ENCODE measurements around the gene NMUR1.
A peak's percentile ranks its signal among the peaks of the same experiment; 100 is the strongest.

The NMUR1 gene

DNA sequence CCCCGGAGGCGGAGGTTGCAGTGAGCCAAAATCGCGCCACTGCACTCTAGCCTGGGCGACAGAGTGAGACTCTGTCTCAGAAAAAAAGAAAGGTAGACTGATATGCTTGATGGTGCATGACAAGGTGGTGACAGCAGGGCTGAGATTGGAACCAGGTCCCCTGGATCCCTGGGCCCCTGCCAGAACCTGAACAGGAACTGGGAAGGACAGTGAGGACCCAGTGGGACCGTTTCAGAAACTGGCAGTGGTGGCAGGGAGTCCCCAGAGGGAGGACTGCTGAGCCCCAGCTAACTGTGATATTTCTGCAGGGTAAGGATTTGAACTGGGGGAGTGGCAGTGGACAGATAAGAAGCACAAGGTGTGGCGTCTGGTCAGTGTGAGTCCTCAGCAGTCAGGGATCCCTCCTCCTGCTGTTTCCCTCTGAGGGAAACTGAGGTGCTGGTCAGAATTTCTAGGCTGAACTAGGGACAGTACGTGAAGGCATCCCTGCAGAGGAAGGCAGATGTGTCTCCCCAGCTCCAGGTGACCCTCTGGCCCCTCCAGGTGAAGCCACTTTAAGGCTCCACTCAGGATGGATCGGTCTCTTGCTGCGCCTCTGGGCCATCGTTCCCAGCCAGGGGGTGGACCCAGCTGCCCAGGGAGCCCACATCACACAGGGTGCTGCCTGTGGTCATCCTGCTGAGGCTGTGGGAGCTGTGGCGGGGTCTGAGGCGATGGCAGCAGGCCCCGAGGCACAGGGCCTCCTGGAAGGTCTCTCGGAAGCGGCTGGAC is 5.6 kb downstream of the NMUR1 start:
- no peak for DNase-seq

DNA sequence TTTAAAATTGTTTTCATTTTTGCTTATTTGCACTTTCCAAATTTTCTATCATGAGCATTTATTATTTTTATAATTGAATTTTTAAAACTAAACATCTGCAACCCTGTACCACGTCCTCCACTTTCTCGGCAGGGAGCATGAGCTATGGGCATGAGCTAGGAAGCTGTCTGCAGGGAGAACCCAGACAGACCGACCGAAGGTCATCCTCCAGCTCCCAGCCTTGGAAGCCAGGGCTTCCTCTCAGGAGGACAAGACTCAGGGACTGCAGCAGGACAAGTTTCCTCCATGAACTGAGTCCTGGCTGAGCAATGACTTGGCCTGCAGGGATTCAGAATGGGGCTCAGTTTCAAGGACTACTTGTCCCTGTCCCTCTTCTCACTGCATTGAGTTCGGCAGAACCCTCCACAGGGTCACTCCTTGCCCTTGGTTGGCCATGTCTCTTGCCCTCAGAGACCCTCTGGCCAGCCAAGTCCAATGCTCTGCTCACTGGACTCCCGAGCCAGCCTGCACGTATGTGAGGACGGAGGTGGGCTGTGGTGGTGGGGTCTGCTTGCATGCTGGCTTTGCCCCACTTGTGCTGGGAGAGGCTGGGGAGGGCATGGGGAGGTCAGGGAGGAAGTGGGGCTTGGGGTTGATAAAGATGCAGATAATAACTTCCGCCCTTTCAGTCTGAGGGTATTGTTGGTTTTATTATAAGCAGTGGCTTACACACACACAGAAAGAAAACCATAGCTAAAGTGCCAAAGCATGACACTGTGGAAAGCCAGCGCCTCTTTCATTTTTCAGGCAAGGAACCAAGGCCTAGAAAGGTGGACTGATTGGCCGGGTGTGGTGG is 6.6 kb downstream of the NMUR1 start:
- DNase-seq = no peak

DNA sequence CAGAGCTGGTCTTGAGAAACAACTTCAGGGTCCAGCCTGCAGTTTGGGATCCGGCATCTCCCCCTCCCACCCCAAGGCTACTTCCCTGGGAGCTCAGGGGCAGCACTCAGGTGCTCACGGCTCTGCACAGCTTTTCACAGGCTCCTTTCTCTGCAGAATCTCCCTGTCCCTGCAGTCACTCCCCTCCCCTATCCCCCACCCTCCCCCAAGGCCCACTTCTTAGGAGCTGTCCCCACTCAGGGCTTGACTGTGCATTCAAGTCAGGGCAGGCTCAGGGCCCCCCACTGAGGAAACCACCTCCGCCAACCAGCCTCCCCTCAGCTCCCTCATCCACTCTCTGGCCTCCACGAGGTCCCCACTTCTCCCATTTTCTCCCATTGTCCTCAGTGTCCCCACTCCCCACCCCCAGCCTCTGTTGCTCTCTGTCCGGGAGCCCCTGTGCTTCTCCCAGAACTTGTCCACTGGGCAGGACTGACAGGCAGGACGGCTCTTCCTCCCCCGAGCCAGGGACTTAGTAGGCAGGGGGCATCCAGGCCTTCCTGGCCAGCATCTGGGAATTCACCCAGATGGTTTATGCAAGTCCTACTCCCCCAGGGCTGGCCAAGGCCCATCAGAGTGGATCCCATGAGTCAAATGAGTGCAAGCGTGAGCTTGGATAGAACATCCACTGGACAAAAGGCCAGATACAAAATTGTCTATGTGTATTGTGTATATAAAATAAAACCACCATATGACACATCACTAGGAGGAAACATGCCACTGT is 7.6 kb downstream of the NMUR1 start:
- DNase-seq = no peak

DNA sequence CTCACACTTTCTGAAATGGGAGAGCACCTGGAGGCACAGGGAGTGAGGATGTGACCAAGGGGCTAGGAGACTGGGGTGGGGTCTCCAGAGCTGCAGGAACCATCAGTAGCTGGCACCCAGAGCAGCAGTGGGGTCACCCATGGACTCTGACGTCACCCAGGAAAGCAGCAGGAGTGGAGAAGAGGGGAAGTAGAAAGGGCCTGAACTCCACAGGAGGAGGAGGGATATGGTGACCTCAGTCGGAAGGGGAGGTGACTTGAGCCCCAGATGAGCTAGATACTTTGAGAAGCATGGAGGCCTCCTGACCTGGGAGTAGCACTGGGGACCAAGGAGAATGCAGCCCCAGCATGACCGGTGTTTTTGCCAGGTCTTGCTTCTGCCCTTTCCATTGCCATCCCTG is 8.8 kb downstream of the NMUR1 start:
- no peak for DNase-seq

DNA sequence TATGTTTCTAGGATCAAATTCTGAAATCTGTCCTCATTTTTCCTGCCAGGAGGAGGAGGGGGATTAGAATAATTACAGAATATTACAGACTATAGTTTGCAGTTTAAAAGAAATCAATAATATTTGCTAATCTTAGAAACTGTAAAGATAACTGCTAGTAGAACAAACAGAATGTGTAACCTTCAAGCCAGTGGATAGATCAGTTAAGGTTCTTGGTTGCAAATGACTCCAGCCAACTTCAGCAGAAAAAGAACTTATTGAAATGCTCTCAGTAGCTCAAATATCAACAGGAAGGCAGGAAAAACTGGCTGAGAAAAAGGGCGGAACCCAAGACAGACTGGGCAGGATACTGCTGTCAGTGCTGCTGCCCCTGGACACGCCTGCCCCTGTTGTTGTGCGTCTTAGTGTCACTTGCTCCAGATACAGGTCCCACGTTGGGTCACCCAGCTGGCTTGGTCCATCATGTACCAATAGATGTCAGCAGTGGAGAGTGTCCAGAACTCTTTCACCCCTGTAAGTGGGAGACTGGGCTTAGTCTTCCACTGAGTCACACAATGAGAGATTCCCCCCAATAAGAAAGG is 10.2 kb downstream of the NMUR1 start:
- no peak for DNase-seq

DNA sequence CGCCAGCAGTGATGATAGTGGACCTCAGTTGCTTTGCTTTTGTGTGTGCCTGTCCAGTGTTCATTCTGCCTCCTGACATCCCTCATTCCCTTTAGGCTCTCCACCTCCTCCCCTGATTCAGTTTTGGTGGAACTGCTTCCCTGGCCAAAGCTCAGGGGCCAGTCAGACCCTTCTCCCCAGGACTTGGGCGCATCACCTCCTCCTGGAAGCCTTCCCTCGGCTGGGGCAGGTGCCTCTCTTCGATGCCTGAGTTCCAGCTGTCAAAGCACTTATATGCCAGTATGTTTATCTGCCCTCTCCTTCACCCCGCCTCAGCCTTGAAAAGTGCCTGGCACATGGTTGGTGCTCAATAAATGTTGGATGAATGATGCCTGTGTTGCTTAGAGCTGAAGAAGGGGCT is 11.5 kb downstream of the NMUR1 start:
- no peak for DNase-seq

DNA sequence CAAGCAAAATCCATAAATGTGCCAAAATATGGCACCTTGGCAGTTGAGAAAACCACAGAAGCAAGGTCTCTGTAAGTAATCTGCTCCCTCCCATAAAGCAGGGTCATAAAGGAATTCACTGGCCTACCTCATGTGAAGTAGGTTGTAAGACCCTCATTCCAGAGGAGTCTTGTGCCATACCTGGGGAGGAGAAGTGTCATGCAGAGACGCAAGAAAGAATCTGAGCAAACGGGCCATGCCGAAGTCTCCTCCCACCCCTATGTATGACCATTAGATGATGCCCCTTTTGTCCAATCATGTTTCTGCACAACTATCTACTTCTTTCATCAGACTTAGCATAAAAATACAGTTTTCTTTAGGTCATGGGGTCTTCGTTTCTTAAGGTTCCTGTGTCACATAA is 14.6 kb downstream of the NMUR1 start:
- no peak for DNase-seq

DNA sequence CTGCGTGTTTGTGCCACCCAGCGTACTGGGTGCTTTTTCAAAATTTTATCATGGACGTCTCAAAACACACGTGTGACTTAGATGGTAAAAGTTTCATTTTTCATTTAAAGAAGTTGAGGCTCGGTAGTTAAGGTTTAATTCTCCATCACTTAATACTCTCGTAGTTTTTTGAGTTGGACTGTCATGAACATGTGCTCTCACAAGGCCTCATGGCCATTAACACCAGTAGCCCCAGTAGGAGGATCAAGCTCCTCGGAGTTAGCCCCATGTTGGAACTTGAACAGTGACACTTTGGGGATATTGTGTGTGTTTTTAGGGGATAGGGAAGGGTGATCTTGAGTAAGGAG is 15.3 kb downstream of the NMUR1 start:
- DNase-seq = no peak

DNA sequence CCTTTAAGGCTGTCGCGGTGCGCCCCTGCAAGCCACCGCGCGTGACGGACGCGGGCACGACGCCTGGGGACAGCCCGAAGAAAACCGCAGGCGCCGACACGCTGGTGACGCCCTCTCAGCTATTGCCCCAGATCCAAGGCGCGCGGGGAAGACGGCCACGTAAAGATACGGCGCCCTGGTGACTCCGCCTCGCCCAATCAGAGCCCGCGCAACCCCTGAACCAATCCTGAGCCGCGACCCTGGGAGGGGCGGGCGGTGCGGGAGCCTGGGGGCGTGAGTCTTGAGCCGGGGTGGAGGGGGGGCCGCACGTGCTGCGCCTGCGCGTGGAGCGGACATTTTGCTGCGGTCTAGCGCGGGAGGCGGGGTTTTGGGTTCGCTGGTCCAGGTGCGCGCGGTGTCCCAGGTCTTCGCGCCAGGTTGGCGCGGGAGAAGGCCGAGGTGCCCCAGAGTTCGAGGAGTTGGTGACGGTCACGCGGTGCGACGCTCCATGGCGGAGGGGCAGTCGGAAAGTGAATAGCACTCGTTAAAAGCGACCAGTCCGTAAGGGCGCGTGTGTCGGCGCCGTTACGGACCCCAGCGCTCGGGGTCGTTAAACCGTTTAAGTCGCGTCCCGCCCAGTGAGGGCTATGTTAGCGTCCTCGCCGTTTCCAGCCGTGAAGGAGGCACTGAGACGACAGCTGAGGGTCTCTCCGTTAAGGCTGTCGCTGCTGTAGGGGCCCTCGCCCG is 15.9 kb downstream of the NMUR1 start:
- peak; percentile 92 for DNase-seq

DNA sequence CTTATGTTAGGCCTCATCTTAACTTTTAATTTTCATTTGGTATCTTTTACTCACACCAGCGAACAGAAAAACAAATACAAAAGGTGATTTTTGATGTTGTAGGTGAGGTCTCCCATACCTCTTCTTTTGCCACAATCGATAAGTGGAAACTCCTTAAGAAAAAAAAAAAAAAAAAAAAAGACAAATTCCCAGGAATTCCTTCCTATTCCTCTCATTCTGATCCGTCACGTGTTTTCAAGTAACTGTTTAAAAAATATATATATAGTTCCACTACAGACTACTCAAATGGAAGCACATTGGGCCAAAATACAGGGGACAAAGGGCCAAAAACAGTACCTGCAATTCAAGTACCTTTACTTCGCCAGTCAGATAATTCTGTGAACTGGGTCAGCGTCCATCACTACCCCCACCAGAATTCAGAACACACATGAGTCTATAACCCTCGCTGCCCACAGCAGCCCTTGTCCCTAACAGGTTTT is 16.5 kb downstream of the NMUR1 start:
- DNase-seq = no peak

DNA sequence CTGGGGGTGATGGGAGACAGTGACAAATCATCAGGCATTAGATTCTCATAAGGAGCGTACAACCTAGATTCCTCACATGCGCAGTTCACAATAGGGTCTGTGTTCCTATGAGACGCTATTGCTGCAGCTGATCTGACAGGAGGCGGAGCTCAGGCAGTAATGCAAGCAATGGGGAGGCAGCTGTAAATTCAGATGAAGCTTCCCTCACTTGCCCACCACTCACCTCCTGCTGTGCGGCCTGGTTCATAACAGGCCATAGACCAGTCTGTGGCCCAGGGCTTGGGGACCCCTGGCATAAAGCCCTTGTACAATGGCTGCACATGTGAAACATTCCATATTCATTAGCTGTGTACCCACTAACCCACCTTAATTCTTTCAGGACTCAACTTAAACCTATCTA is 18.0 kb downstream of the NMUR1 start:
- no peak for DNase-seq

DNA sequence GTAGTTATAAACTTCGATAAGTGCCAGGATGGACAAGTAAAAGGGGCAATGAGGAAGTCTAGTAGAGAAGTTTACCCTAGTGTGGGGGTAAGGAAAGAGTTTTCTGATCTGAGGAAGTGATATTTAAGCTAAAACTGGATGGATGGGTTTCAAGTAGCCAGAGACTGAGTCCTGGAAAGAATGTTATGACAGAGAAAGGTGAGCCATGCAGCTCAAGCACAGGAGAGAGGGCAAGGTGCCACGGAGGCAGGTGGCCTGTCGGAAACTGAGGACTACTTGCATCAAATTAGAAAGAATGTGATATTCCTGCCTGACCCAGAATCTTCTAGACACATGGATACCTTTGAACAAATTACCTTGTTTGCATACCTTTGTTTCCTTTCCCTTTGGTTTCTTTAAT is 26.5 kb downstream of the NMUR1 start:
- no peak for DNase-seq

DNA sequence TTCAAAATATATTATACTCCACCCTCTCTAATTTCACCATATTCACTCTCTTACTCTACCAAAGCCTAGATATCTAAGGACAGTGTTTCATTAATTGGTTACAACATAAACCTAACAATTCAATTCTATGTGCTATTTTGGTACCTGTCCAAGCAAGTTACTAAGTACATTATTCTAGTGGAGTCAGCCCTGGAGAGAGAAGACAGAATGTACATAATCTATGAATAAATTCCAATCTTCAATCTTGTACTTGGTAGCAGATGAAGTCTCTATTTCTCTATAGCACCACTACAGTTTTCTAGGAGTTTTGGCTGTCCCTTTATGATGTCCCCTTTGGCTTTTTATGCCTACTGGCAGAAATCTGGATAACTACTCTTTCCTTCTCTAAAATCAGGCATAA is 27.6 kb downstream of the NMUR1 start:
- no peak for DNase-seq

DNA sequence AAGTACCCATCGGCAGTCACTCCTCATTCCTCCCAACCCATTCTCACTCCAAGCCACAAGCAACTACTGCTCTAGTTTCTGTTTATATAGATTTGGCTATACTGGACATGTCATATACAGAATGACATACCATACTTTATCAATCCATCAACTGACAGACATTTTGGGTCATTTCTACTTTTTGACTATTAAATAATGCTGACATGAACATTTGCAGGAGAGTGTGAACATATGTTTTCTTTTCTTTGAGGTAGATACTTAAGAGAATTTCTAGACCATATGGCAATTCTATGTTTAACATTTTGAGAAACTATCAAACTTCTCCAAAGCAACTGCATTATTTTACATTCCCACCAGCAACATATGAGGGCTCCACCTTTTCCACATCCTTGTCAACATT is 32.6 kb downstream of the NMUR1 start:
- no peak for DNase-seq

DNA sequence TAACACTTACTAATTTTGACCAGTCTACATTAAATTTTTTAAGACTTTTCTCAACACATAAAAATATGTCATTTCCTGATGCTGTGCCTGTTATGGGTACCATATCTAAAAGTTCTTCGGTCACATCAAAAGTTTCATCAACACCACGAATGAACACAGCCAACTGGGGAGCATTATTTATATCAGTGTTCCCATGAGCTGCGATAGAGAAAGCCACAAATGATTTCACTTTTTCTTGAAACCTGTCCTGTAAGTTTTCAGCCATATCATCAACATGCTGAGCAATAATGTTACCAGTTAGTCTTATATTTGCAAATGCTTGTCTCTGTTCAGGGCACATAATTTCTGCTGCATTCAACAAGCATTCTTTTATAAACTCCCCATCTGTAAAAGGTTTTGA is 35.6 kb downstream of the NMUR1 start:
- no peak for DNase-seq

DNA sequence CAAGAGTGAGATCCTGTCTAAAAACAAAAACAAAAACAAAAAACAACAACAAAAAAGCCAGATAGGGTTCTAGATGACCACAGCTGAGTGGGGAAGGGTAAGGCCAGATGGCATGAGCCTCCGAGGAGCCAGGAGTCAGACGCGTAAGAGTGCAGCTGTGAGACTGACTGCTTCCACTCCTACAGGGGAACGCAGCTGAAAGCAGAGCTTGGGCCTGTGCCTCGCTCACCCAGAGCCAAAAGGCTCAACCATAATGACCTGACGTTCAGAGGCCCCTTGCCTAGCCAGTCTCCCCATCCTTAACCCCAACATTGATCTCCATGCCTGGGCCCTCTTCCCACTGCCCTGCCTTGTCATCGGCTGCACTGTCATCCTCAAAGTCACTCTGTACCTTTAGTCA is 39.4 kb downstream of the NMUR1 start:
- DNase-seq = no peak

DNA sequence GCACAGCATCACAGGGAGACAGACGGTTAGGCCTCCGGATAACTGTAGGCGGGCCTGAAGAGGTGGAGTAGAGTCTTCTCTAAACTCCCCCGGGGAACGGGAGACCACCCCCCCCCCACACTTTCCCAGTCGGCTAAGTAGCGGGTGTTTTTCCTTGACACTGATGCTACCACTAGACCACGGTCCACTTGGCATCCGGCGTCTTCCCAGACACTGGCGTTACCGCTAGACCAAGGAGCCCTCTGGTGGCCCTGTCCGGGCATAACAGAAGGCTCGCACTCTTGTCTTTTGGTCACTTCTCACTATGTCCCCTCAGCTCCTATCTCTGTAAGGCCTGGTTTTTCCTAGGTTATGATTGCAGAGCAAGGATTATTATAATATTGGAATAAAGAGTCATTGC is 40.3 kb downstream of the NMUR1 start:
- DNase-seq = no peak

DNA sequence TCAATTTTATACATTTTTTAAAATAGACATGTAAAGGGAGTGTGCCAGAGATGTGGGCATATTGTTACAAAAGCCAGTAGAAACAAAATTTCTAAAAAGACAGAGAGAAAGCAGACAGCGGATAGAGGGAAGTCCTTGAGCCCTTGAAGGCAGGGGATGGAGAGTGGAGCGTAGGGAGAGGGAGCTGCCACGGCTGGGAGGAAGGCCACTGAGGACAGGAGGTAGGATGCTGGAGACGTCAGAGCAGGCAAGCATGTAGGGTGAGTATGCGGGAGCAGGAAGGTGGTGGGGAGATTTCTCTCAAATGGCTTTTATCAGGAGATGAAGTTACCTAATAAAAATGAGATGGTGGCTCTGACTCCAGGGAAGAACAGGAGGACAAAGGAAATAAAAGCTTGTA is 41.9 kb downstream of the NMUR1 start:
- no peak for DNase-seq

DNA sequence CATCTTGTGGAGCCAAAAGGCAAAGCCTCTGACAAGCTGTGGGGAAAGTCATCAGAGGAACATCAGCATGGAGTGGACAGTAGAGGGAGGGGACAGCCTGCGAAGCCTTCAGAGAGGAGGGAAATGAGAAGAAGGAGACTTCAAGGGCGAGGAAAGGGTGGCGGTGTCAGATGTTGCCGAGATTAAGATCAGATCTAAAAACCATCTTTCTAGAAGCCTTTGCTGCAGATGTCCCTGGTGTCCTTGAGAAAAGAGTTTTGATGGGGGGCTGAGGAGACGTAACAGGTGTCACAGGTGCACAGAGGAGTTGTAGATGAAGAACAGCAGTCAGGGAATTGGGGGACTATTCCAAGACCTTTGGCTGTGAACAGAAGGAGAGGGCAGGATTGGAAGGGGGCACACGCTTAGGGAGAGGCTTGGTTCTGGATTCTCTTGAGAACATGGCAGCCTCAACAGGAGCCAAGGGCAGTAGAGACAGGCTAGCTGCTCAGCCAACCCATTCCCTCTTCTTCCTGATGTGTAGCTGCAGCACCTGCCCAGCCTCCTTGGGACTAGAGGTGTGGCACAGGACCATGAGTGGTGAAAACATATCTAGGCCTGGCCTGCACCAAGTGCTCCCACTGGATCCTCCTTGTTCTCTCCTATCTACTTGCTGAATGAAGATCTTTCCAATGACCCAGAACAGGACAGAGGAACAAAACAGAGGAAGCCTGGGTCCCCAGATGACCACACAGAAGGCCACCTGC is 43.2 kb downstream of the NMUR1 start:
- DNase-seq = no peak

DNA sequence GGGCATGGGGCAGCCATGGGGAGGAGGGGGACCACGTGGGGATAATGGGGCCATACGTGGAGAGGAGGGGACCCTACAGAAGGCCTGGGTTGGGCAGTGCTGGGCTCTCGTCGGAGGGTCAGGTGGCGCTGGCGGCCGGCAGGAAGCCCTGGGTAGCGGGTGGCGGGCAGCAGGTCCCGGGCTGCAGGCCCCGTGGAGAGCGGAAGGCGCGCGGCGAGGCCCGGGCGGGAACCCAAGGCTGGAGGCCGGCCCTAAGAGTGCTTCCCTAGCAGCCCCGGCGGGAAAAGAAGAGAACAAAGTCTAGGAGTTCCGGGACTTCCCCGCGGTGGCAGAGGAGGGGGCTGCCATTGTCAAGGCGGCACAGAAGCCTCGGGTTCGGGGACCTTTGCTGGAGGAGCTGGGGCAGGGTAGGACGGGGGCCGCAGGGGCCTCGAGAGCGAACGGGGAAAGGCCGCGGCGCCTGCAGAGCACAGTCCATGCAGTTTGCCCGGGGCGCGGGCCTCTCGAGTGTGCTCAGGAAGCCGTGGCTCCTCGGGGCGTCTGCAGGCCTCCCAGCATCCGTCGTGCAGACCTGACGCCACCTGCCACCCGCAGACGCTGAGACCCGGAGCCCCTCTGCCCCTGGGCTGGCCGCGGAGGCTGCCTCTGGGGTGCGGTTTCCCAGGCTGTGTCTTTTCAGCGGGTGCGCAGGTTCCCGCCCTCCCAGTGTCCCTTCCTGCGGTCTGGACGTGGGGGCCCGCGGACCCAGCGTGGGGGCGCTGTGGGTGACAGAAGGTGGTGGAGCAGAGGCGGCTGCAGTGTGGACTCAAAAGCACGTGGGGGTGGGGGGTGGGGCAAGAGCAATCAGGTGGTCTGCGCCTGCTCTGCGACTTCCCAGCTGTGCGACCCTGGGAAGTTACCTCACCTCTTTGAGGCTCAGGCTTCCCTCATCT is 46.6 kb downstream of the NMUR1 start:
- DNase-seq = no peak

Measured in NCI-H446 treated with DMSO at 0.1 percent for 48 hours (cell line).